ENCODE measurements around the gene DDX28. TPM values are rescaled to one million over a fixed set of nuclear protein-coding genes. Genes with fewer than 3 reads are reported as not detected.

DDX28 gene
- total and polyA plus RNA-seq, 8 donors = 4.6 to 9.7 (median 7.3) TPM; not detected in 2

- intact Hi-C loops (cut with DNase I; ENCODE audit: low total_unique reads) = no loop called here
- TF ChIP-seq CTCF (IDR thresholded peaks at IDR 0.05) (no peak), EP300 (IDR thresholded peaks at IDR 0.05) (no peak), POLR2A (IDR thresholded peaks at IDR 0.05) (no peak), POLR2AphosphoS5 (IDR thresholded peaks at IDR 0.05) (no peak)
- 78 to 95% (median 91%) methylated on average over 3 of the region's 3 CpGs for WGBS, 5 donors
- Histone ChIP-seq H3K36me3 (peaks cover 2 to 72% (median 62%) of the 10 kb centered on the region in 4 donors), H3K9me3 (no peaks in the 10 kb centered on the region), H3K27ac (no peak overlapping the region), H3K27me3 (no peaks in the 10 kb centered on the region), H3K4me3 (no peak overlapping the region), H3K4me1 (peaks cover 4 to 29% (median 11%) of the 10 kb centered on the region in 4 donors)
- no peak for DNase-seq
These were observed 38.4 kb upstream of the DDX28 start for GRCh38 chr16:68061396-68061795.

- H3K36me3 ChIP-seq = peaks cover 7 to 77% (median 69%) of the 10 kb centered on the region in 4 donors
- no peaks in the 10 kb centered on the region for H3K9me3 ChIP-seq
- intact Hi-C loops (cut with DNase I; ENCODE audit: low total_unique reads) = no loop called here
- no peak for TF ChIP-seq POLR2A (IDR thresholded peaks at IDR 0.05)
- no peak for TF ChIP-seq EP300 (IDR thresholded peaks at IDR 0.05)
- no peak for TF ChIP-seq CTCF (IDR thresholded peaks at IDR 0.05)
- TF ChIP-seq POLR2AphosphoS5 (IDR thresholded peaks at IDR 0.05) = no peak
- no peak overlapping the region for H3K4me3 ChIP-seq
- DNase-seq = no peak
- H3K4me1 ChIP-seq = peaks cover 0 to 20% (median 5%) of the 10 kb centered on the region in 4 donors
- no peaks in the 10 kb centered on the region for H3K27me3 ChIP-seq
- no peak overlapping the region for H3K27ac ChIP-seq
These were observed 36.8 kb upstream of the DDX28 start for GRCh38 chr16:68059804-68060203.

- Histone ChIP-seq H3K36me3 (peaks cover 16 to 90% (median 85%) of the 10 kb centered on the region in 4 donors), H3K9me3 (no peaks in the 10 kb centered on the region), H3K4me1 (no peaks in the 10 kb centered on the region), H3K27me3 (no peaks in the 10 kb centered on the region), H3K4me3 (no peak overlapping the region), H3K27ac (no peak overlapping the region)
- intact Hi-C loops (cut with DNase I; ENCODE audit: low total_unique reads) = no loop called here
- DNase-seq = no peak
- TF ChIP-seq POLR2A (IDR thresholded peaks at IDR 0.05) = no peak
- no peak for TF ChIP-seq EP300 (IDR thresholded peaks at IDR 0.05)
- TF ChIP-seq POLR2AphosphoS5 (IDR thresholded peaks at IDR 0.05) = no peak
- TF ChIP-seq CTCF (IDR thresholded peaks at IDR 0.05) = no peak
- WGBS, 5 donors = 91 to 96% (median 93%) methylated on average over 3 of the region's 3 CpGs
These were observed 32.4 kb upstream of the DDX28 start for GRCh38 chr16:68055395-68055794.

- H3K27ac ChIP-seq = no peak overlapping the region
- H3K4me3 ChIP-seq = no peak overlapping the region
- 91 to 96% (median 95%) methylated on average over 2 of the region's 2 CpGs; no CpG with 5 or more reads in 1 of the 5 donors for WGBS, 5 donors
- DNase-seq = no peak
- no peaks in the 10 kb centered on the region for H3K27me3 ChIP-seq
- H3K36me3 ChIP-seq = peaks cover 15 to 80% (median 71%) of the 10 kb centered on the region in 4 donors
- no peaks in the 10 kb centered on the region for H3K4me1 ChIP-seq
- no peaks in the 10 kb centered on the region for H3K9me3 ChIP-seq
- intact Hi-C loops (cut with DNase I; ENCODE audit: low total_unique reads) = no loop called here
- no peak for TF ChIP-seq POLR2A (IDR thresholded peaks at IDR 0.05)
- no peak for TF ChIP-seq CTCF (IDR thresholded peaks at IDR 0.05)
- no peak for TF ChIP-seq EP300 (IDR thresholded peaks at IDR 0.05)
- no peak for TF ChIP-seq POLR2AphosphoS5 (IDR thresholded peaks at IDR 0.05)
These were observed 26.4 kb upstream of the DDX28 start for GRCh38 chr16:68049449-68049848.
